Parathyroid adenoma (tissue), 2 donors: ENCODE data around the gene F2R.
"Not testable (repeated sequence)": the region's sequence is repeated elsewhere in the genome, so short reads cannot be mapped to it uniquely, and the experiment has no call there.

Source experiments
- H2AFZ ChIP-seq: fragments of 300-600 bp; sonication (generic); one replicate; pipeline ENCODE4 v1.7.0; 2017; ENCODE audit warnings: antibody characterized with exemption, mild to moderate bottlenecking
- H3K27ac ChIP-seq: fragments of 300-600 bp; sonication (generic); one replicate; pipeline ENCODE4 v1.7.0; 2017
- H3K27me3 ChIP-seq: fragments of 300-600 bp; sonication (generic); one replicate; pipeline ENCODE4 v1.7.0; 2017; ENCODE audit warnings: low read length; ENCODE audit not compliant: control insufficient read depth, insufficient read depth
- H3K36me3 ChIP-seq: fragments of 300-600 bp; sonication (generic); one replicate; pipeline ENCODE4 v1.7.0; 2017; ENCODE audit warnings: low read length; ENCODE audit not compliant: control insufficient read depth, insufficient read depth
- H3K4me1 ChIP-seq: fragments of 300-600 bp; sonication (generic); one replicate; pipeline ENCODE4 v1.7.0; 2017; ENCODE audit warnings: control low read depth
- H3K4me2 ChIP-seq: fragments of 300-600 bp; sonication (generic); one replicate; pipeline ENCODE4 v1.7.0; 2017; ENCODE audit warnings: low read length
- H3K4me3 ChIP-seq: fragments of 300-600 bp; sonication (generic); one replicate; pipeline ENCODE4 v1.7.0; 2017; ENCODE audit warnings: low read depth, low read length
- H3K79me2 ChIP-seq: fragments of 300-600 bp; sonication (generic); one replicate; pipeline ENCODE4 v1.7.0; 2017; ENCODE audit warnings: control low read depth
- H3K9ac ChIP-seq: fragments of 300-600 bp; sonication (generic); one replicate; pipeline ENCODE4 v1.7.0; 2017; ENCODE audit warnings: mild to moderate bottlenecking
- H3K9me3 ChIP-seq: fragments of 300-600 bp; sonication (generic); one replicate; pipeline ENCODE4 v1.7.0; 2017; ENCODE audit warnings: low read length; ENCODE audit not compliant: control insufficient read depth
- CTCF ChIP-seq: fragments of 300-600 bp; sonication (generic); IDR thresholded peaks from one replicate; pipeline ENCODE4 v1.7.0; 2017; ENCODE audit warnings: antibody characterized with exemption, mild to moderate bottlenecking
- donor health status: primary hyperparathyroidism.

Gene F2R

GRCh38 chr5:76765249-76765648, 49.3 kb downstream of the F2R start:
- no peaks in the 10 kb centered on the region for H3K4me1 ChIP-seq
- no peaks in the 10 kb centered on the region for H3K27me3 ChIP-seq
- no peak overlapping the region for H3K27ac ChIP-seq
- no peaks in the 10 kb centered on the region for H3K79me2 ChIP-seq
- H3K4me2 ChIP-seq = no peak overlapping the region
- no peak overlapping the region for H2AFZ ChIP-seq
- no peak overlapping the region for H3K9ac ChIP-seq
- no peaks in the 10 kb centered on the region for H3K9me3 ChIP-seq
- no peaks in the 10 kb centered on the region for H3K36me3 ChIP-seq
- no peak overlapping the region for H3K4me3 ChIP-seq
- TF ChIP-seq CTCF = no peak

GRCh38 chr5:76766746-76767145, 50.8 kb downstream of the F2R start:
- no peak overlapping the region for H3K4me2 ChIP-seq
- no peak for TF ChIP-seq CTCF
- H3K27ac ChIP-seq = no peak overlapping the region
- no peaks in the 10 kb centered on the region for H3K9me3 ChIP-seq
- no peaks in the 10 kb centered on the region for H3K27me3 ChIP-seq
- H3K9ac ChIP-seq = no peak overlapping the region
- H3K4me1 ChIP-seq = no peaks in the 10 kb centered on the region
- no peak overlapping the region for H3K4me3 ChIP-seq
- H3K36me3 ChIP-seq = no peaks in the 10 kb centered on the region
- H3K79me2 ChIP-seq = no peaks in the 10 kb centered on the region
- no peak overlapping the region for H2AFZ ChIP-seq

- H3K9me3 ChIP-seq, H3K4me2 ChIP-seq, H3K27me3 ChIP-seq, H3K9ac ChIP-seq, H3K27ac ChIP-seq, H3K4me3 ChIP-seq, H2AFZ ChIP-seq, H3K4me1 ChIP-seq, H3K36me3 ChIP-seq, H3K79me2 ChIP-seq: not testable (repeated sequence)
Observed at GRCh38 chr5:76771041-76771440, 55.1 kb downstream of the F2R start.

- no peak overlapping the region for H3K4me3 ChIP-seq
- no peaks in the 10 kb centered on the region for H3K27me3 ChIP-seq
- H3K9me3 ChIP-seq = no peaks in the 10 kb centered on the region
- H3K27ac ChIP-seq = no peak overlapping the region
- no peaks in the 10 kb centered on the region for H3K36me3 ChIP-seq
- no peak overlapping the region for H3K9ac ChIP-seq
- no peaks in the 10 kb centered on the region for H3K79me2 ChIP-seq
- no peak for TF ChIP-seq CTCF
- H2AFZ ChIP-seq = no peak overlapping the region
- no peaks in the 10 kb centered on the region for H3K4me1 ChIP-seq
- H3K4me2 ChIP-seq = no peak overlapping the region
Observed at GRCh38 chr5:76771705-76772405, 55.9 kb downstream of the F2R start.

- Histone ChIP-seq H3K36me3 (no peaks in the 10 kb centered on the region), H3K9me3 (no peaks in the 10 kb centered on the region), H2AFZ (no peak overlapping the region), H3K4me2 (no peak overlapping the region), H3K79me2 (no peaks in the 10 kb centered on the region), H3K4me3 (no peak overlapping the region), H3K9ac (no peak overlapping the region), H3K27me3 (no peaks in the 10 kb centered on the region), H3K4me1 (no peaks in the 10 kb centered on the region), H3K27ac (no peak overlapping the region)
- TF ChIP-seq CTCF = no peak
Observed at GRCh38 chr5:76775921-76776320, 60.0 kb downstream of the F2R start.
